Nephron progenitor cell (in vitro differentiated cells): ENCODE data around the gene UBTF.
A peak's percentile ranks its signal among the peaks of the same experiment; 100 is the strongest.

Experiments
- DNase-seq: peaks from one replicate; pipeline ENCODE4 v3.0.0; 2021
- H3K27ac Mint-ChIP-seq: 2 replicates; pipeline ENCODE4 v1.8.0; 2021; ENCODE audit warnings: mild to moderate bottlenecking, moderate library complexity, mixed read lengths
- H3K27me3 Mint-ChIP-seq: 2 replicates; pipeline ENCODE4 v1.8.0; 2021; ENCODE audit warnings: mild to moderate bottlenecking, low read depth, mixed read lengths; ENCODE audit not compliant: poor library complexity
- H3K36me3 Mint-ChIP-seq: 2 replicates; pipeline ENCODE4 v1.8.0; 2021; ENCODE audit warnings: low read depth, mixed read lengths
- H3K4me1 Mint-ChIP-seq: 2 replicates; pipeline ENCODE4 v1.8.0; 2021; ENCODE audit warnings: mixed read lengths
- H3K4me3 Mint-ChIP-seq: 2 replicates; pipeline ENCODE4 v1.8.0; 2021; ENCODE audit warnings: mild to moderate bottlenecking, moderate library complexity, mixed read lengths
- H3K9me3 Mint-ChIP-seq: 2 replicates; pipeline ENCODE4 v1.8.0; 2021; ENCODE audit warnings: mild to moderate bottlenecking, moderate library complexity, mixed read lengths
- CTCF ChIP-seq: fragments of 200-600 bp; sonication (generic); IDR thresholded peaks from 2 replicates; pipeline ENCODE4 v1.5.0; 2021; ENCODE audit warnings: antibody characterized with exemption

The UBTF gene

DNA sequence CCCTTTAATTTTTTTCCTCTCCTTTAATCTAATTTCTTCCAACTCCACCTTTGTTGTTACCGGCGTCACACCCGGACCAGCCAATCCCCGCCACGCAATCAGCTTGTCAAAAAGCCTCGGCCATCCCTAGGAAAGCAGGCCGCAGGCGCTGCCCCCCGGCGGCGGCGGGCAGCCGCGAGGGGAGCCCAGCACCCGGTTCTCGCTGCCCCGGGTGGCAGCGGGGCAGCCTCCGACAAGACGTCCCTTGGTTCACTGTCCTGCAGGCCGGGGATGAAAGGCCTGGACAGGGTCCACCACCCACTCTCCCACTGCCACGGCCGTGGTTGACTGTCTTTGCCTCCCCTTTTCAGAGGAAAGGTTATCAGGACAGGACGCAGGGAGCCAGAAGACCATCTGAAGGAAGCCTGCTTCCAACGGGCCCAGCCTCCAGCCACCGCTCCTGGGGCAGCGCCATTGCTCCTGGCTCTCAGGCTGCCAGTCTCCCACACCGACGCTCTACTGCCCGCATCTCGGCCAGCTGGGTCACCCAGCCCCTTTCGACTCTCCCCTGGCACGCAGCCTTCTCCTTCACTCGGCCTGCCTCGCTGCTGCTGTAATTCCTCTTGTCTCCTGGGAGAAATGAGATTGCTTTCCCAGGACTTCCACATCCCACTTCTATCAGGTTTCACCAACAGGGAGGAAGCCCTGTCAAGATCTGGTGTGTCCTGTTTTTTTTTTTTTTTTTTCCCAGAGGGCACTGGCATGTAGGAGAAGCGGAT, 2.8 kb upstream of the UBTF start:
- no peaks in the 10 kb centered on the region for H3K9me3 Mint-ChIP-seq
- DNase-seq: peak; percentile 65
- peak overlapping the region; percentile 87 for H3K4me3 Mint-ChIP-seq
- no peaks in the 10 kb centered on the region for H3K36me3 Mint-ChIP-seq
- H3K27me3 Mint-ChIP-seq: peaks cover 7% of the 10 kb centered on the region
- TF ChIP-seq CTCF: no peak
- peaks cover 33% of the 10 kb centered on the region for H3K4me1 Mint-ChIP-seq
- H3K27ac Mint-ChIP-seq: peak overlapping the region; percentile 97

DNA sequence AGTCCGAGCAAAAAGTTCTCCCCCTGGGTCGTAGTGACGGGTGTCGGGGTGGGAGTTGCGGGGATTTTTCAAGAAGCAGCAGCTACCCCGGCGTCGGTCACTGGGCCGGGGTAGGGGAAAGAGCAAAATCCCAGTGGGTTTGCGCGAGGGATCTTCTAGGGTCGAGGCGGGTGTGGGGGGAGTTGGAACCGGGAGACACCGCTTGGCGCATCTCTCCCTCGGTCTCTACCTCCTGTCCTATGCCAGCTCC, 2.3 kb upstream of the UBTF start:
- DNase-seq: no peak
- TF ChIP-seq CTCF: no peak

DNA sequence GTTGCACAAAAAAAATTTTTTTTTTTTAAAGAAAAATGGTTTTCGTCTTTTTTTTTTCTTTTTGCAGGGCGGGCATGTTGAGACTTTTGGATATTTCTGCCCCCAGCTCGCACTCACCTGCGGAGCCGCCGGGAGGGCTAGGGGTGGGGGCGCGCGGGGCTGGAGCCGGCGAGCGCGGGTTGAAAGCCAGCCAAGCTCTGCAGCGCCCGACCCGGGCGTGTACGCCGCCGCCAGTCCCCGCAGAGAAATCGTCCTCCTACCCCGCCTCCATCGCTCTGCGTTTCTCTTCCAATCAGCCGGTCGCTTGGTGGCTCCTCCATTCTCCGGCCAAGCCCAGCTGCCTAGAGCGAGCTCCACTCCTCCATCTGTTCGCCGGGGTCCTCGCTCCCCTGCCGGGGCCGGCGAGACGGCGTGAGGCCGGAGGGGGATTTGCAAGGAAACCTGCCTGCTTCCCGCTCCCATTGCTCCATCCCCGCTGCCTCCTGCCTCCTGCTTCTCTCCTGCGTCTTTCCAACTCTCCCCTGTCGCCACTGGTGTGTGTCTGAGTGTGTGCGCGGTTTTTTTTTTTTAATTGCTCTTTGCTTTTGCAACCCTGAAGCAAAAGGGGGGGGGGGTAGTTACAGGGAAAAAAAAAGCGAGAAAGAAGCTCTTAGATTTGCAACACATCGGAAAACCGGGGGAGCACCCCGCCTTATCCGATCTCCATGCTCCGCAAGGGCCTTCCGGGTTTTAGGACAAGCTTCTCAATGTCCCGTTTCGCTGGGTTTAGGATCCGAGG, 1.8 kb upstream of the UBTF start:
- peaks cover 8% of the 10 kb centered on the region for H3K36me3 Mint-ChIP-seq
- H3K27ac Mint-ChIP-seq: peak overlapping the region; percentile 97
- peak; percentile 76 for DNase-seq
- H3K27me3 Mint-ChIP-seq: peaks cover 7% of the 10 kb centered on the region
- H3K9me3 Mint-ChIP-seq: no peaks in the 10 kb centered on the region
- H3K4me1 Mint-ChIP-seq: peaks cover 40% of the 10 kb centered on the region
- peak overlapping the region; percentile 87 for H3K4me3 Mint-ChIP-seq
- TF ChIP-seq CTCF: no peak

More for the DNA sequence above, 2.3 kb upstream of the UBTF start:
- Mint-ChIP-seq H3K9me3 (no peaks in the 10 kb centered on the region), H3K27ac (peak overlapping the region; percentile 97), H3K36me3 (peaks cover 3% of the 10 kb centered on the region), H3K4me3 (peak overlapping the region; percentile 87), H3K4me1 (peaks cover 38% of the 10 kb centered on the region), H3K27me3 (peaks cover 7% of the 10 kb centered on the region)

- Mint-ChIP-seq H3K36me3 (peaks cover 17% of the 10 kb centered on the region), H3K9me3 (no peaks in the 10 kb centered on the region), H3K4me1 (peaks cover 40% of the 10 kb centered on the region), H3K27me3 (no peaks in the 10 kb centered on the region), H3K27ac (peak overlapping the region; percentile 97), H3K4me3 (peak overlapping the region; percentile 93)
- DNase-seq: peak; percentile 51
- no peak for TF ChIP-seq CTCF
Observed at GRCh38 chr17:44220213-44221083, 973 bp upstream of the UBTF start.

GRCh38 chr17:44219108-44219615, 313 bp downstream of the UBTF start:
- Mint-ChIP-seq H3K36me3 (peaks cover 29% of the 10 kb centered on the region), H3K27ac (no peak overlapping the region), H3K27me3 (no peaks in the 10 kb centered on the region), H3K9me3 (no peaks in the 10 kb centered on the region), H3K4me3 (no peak overlapping the region), H3K4me1 (peaks cover 48% of the 10 kb centered on the region)
- peak; percentile 78 for DNase-seq
- no peak for TF ChIP-seq CTCF
